Measurements from ENCODE around the gene ATP8B4. TPM values are rescaled to one million over a fixed set of nuclear protein-coding genes. Genes with fewer than 3 reads are reported as not detected.

ATP8B4 gene
- total RNA-seq, 2 donors from 2014 or later = 13.8 to 21.1 TPM

- intact Hi-C loops (cut with DNase I) = loop anchor here (5.0 to 10.0 kb wide), 7 partner anchors 84 to 814 kb away; partner anchors contain the start of gene FGF7 (in 1 of the 2)
- no peak for DNase-seq (ENCODE audit: low spot score)
These were observed 67.9 kb downstream of the ATP8B4 start for GRCh38 chr15:50050986-50051743.

- DNase-seq (ENCODE audit: low spot score) = no peak
- intact Hi-C loops (cut with DNase I) = loop anchor here (5.0 to 10.0 kb wide), 7 partner anchors 85 to 813 kb away; partner anchors contain the start of gene FGF7 (in 1 of the 2)
These were observed 69.2 kb downstream of the ATP8B4 start for GRCh38 chr15:50049871-50050270.

DNA sequence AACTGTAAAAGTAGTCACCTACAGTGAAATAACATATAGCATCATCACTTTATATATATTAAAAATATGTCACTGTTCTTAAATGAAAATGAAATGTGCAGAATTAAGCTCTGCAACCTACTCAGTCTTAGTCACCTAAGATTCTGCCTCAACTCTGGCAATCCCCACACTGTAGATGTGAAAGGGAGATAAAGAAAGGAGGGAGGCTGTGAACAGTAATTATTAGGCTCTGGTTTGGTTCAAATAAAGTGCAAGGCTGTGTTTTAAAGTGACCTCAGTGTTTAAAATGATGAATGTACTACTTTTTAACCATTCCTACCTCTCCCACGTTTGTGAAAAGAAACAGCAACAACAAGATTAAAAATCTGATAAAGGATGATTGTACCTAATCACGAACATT, 72.2 kb downstream of the ATP8B4 start:
- no peak for DNase-seq (ENCODE audit: low spot score)
- intact Hi-C loops (cut with DNase I) = no loop called here

GRCh38 chr15:50046159-50046558, 72.9 kb downstream of the ATP8B4 start:
- no peak for DNase-seq (ENCODE audit: low spot score)
- intact Hi-C loops (cut with DNase I) = no loop called here

DNA sequence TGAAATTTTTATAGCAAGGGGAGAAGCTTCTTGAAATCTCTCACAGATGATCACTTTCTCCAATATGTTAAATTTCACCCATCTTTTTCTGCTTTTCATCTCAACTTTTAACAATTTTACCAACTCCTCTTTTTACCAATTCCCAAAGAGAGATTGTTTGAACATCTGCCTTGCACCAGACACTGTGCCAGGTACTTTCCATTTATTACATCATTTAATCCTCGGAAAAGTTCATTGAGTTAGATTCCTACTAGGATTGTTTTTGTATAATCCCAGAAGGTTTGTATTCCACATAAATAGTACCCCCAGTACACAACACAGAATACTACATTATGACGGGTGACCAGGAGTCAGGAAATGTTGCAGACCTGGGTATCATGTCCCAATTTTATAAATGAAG, 74.1 kb downstream of the ATP8B4 start:
- intact Hi-C loops (cut with DNase I) = no loop called here
- DNase-seq (ENCODE audit: low spot score) = no peak

GRCh38 chr15:50044406-50044805, 74.6 kb downstream of the ATP8B4 start:
- intact Hi-C loops (cut with DNase I) = no loop called here
- no peak for DNase-seq (ENCODE audit: low spot score)

DNA sequence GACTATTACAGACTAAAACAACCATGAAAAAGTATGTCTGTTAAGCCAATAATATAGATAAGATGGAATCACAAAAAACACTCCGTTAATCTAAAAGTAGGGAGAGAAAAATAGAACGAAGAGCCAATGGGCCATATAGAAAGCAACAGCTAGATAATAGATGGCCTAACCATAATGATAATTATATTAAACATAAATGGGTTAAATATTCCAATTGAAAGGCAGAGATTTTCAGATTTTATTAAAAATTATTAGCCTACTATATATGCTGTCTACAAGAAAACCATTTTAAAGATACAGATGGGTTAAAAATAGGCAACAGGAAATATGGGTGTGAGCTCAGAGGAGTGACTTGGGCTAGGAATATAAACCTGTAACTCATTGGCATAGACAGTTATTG, 76.3 kb downstream of the ATP8B4 start:
- DNase-seq (ENCODE audit: low spot score) = no peak
- intact Hi-C loops (cut with DNase I) = no loop called here

DNA sequence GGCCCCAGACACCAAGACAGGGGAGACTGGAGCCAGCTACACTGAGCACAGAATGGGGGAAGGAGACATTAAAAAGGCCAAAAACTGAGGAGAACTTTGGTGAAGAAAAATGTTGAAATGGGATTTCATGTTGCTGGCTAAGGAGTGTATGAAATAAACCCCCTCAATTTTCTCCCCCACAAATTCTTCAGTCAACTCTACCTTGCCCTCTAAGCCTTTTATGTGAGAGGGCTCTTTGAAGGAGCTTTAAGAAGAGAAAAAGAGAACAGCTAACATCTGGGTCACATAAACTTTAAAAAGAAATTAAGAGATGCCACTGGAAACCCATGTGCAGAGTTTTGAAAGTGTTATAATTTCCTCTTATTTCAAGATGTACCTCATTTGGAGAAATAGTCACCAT, 88.6 kb downstream of the ATP8B4 start:
- intact Hi-C loops (cut with DNase I) = no loop called here
- DNase-seq (ENCODE audit: low spot score) = no peak

DNA sequence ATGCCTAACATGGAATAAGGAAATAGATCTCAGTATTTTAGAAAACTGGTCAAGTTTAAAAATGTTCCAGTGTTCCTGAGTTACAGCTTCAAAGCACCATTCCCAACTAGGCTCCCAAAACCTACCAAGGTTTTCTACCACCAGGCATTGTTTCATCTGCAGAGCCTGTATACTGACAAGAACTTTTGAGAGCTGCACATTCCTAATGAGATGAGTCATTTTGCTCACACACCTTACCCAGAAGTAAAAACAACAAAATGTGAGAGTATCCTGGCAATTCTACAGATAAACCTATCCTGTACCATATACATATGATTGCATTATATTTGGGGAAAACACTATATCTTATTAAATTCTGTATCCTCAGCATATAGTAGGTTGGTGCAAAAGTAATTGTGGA, 90.7 kb downstream of the ATP8B4 start:
- intact Hi-C loops (cut with DNase I) = no loop called here
- no peak for DNase-seq (ENCODE audit: low spot score)

DNA sequence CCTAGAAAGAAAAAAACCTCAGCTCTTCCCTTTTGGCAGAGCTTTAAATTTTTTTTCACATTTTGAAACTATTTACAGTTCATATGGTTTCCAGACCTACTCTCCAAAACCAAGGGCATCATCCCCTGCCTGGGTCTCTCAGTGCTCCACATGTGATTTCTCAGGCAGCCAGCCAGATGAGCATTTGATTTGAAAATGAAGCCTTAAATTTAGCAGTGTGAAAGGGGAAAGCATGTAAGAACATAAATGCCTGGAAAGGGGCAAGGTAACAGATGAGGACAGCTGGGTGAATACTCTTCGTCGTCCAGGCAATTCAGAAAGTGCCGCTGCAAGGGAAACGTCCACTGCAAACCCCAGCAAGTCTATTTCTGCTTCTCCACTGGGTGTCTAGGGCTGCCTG, 94.8 kb downstream of the ATP8B4 start:
- intact Hi-C loops (cut with DNase I) = no loop called here
- DNase-seq (ENCODE audit: low spot score) = no peak

DNA sequence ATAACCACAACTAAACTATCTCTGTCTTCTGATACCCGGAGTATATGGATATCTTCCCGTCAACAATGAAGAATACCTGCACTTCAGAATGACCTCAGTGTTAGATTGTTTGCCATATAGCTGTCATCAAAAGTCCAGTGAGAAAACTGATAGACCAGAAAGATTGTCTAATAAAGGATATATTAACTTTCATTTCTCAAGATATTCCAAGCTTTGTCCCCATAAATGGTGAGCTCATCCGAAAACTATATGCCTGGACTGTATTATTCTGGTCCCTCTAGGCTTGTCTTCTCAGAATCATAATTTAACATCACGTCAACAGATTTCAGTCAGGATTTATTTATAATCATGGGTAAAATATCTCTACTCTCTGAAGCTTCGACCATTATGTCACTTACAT, 100.5 kb downstream of the ATP8B4 start:
- DNase-seq (ENCODE audit: low spot score) = no peak
- intact Hi-C loops (cut with DNase I) = no loop called here

GRCh38 chr15:50017522-50017921, 101.5 kb downstream of the ATP8B4 start:
- intact Hi-C loops (cut with DNase I) = no loop called here
- no peak for DNase-seq (ENCODE audit: low spot score)

DNA sequence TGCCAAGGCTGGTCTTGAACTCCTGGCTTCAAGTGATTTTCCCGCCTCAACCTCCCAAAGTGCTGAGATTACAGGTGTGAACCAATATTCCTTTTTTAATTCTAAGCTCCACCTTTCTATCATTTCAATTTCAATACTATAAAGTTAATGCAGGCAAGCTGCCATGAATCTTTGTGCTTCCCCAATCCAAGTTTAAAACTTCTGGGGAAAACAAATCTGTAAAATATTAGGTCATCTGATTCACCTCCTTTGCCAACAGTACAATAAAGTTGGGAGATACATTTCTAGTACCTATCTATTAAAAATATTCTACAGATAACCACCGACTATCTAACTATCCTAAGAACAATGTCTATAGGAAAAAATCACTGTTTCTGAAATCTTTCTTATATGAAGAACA, 102.1 kb downstream of the ATP8B4 start:
- DNase-seq (ENCODE audit: low spot score) = no peak

GRCh38 chr15:50012790-50013189, 106.2 kb downstream of the ATP8B4 start:
- intact Hi-C loops (cut with DNase I) = no loop called here
- DNase-seq (ENCODE audit: low spot score) = no peak

More for the DNA sequence above, 102.1 kb downstream of the ATP8B4 start:
- intact Hi-C loops (cut with DNase I) = no loop called here

DNA sequence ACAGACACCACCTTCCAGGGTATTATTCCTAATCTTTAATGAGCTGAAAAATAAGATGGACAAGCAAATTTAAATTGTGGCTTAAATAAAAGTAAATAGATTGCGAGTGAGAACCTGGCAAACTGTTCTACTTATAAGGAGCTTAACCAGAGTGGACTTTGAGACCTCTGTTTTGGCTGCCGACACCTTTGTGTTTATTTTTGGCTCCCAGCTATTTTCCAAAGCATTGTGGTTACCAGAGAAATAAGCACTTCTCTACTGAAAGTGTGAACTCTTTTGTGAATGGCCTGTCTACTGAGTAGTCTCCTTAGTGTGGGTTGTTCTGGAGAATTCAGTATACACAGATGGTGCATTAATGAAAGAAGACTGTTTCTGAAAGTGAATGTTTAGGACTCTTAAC, 109.4 kb downstream of the ATP8B4 start:
- DNase-seq (ENCODE audit: low spot score) = no peak
- intact Hi-C loops (cut with DNase I) = no loop called here

GRCh38 chr15:50003786-50004334, 115.2 kb downstream of the ATP8B4 start:
- intact Hi-C loops (cut with DNase I) = no loop called here
- peak; percentile 93 for DNase-seq (ENCODE audit: low spot score)

DNA sequence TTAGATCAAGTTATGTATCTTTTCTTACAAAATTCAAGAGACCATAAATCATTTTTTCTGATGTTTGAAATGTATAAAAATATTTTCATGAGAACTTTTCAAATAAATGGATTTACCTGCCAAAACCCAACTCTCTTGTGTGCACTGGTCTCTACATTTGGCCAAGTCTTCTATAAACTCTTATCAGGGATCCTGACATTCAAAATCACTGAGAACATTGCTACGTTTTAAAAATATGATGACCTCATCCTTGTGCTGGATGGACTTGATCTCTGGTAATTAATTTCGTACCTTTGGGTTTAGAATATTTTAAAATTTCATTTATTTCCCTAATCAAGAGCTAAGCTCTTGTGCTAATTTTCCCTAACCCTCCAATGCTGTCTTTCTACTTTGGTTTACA, 127.4 kb downstream of the ATP8B4 start:
- no peak for DNase-seq (ENCODE audit: low spot score)
- intact Hi-C loops (cut with DNase I) = no loop called here

- DNase-seq (ENCODE audit: low spot score) = no peak
- intact Hi-C loops (cut with DNase I) = no loop called here
These were observed 128.0 kb downstream of the ATP8B4 start for GRCh38 chr15:49990835-49991545.

- DNase-seq (ENCODE audit: low spot score) = no peak
- intact Hi-C loops (cut with DNase I) = no loop called here
These were observed 129.5 kb downstream of the ATP8B4 start for GRCh38 chr15:49989498-49989897.

DNA sequence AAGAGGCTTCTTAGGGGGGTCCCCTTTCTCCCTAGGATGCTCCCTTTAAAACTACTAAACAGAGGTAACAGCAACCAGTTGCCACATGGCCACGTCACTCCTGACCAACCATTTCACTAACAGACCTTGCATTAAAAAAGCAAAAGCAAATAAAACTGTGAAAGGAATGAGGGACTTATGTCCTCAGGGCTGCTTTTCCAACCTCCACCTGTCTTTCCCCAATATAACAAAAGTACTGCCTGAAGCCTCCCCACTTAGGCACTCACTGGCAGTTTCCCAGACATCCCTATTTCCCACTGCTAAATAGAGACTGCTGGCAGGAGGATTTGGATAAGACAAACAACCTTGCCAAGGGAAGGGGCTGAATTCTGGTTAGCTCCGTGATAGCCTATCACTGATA, 130.3 kb downstream of the ATP8B4 start:
- intact Hi-C loops (cut with DNase I) = no loop called here
- no peak for DNase-seq (ENCODE audit: low spot score)

DNA sequence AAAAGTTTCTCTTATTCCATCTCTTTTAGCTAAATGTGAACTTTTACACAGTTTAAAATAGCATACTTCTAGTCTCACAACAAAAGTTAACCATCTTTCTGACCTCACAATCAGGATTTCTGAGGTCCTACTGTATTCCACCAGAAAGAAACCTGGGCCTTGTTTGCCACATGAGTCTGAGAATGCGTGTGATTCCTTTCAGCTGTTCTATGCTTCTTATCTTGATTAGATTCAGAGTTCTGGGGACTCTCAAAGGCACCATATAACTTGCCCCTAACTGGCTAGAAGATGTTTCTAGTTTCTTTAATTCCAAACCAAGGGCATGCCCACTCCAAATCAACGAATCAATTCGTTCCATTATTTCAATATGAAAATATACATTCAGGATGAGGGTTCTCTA, 131.1 kb downstream of the ATP8B4 start:
- intact Hi-C loops (cut with DNase I) = no loop called here
- no peak for DNase-seq (ENCODE audit: low spot score)
